Measurements from ENCODE around the gene OR5C1.

Gene OR5C1

GRCh38 chr9:122788831-122789230, at the start of gene OR5C1:
TSS of gene OR5C1 (plus strand) at chr9:122788933. CDS start at chr9:122788933, 0 bp downstream.
- Mint-ChIP-seq H3K4me1 (ENCODE audit: low read depth) (no peaks in the 10 kb centered on the region), H3K4me3 (no peak within 1 kb of the TSS), H3K27me3 (ENCODE audit: low read depth) (no peaks in the 10 kb centered on the region), H3K9me3 (no peaks in the 10 kb centered on the region), H3K36me3 (ENCODE audit: low read depth) (no peaks in the 10 kb centered on the region), H3K27ac (no peak within 1 kb of the TSS)

- Mint-ChIP-seq H3K9me3 (peaks cover 15% of the 10 kb centered on the region), H3K27ac (no peak within 1 kb of the TSS), H3K27me3 (ENCODE audit: low read depth) (no peaks in the 10 kb centered on the region), H3K4me1 (ENCODE audit: low read depth) (no peaks in the 10 kb centered on the region), H3K36me3 (ENCODE audit: low read depth) (no peaks in the 10 kb centered on the region), H3K4me3 (no peak within 1 kb of the TSS)
Measured at GRCh38 chr9:122742003-122742402, 46.7 kb upstream of the OR5C1 start, which contains the start of gene OR1L6. TSS of gene OR1L6 (plus strand) at chr9:122742303. CDS start at chr9:122749848, 7,545 bp downstream.

GRCh38 chr9:122754825-122755224, 33.9 kb upstream of the OR5C1 start:
- Mint-ChIP-seq H3K27ac (no peak overlapping the region), H3K27me3 (ENCODE audit: low read depth) (no peaks in the 10 kb centered on the region), H3K4me3 (no peak overlapping the region), H3K4me1 (ENCODE audit: low read depth) (no peaks in the 10 kb centered on the region), H3K36me3 (ENCODE audit: low read depth) (no peaks in the 10 kb centered on the region), H3K9me3 (peaks cover 28% of the 10 kb centered on the region)

GRCh38 chr9:122767817-122768216, 20.9 kb upstream of the OR5C1 start:
- H3K27me3 Mint-ChIP-seq (ENCODE audit: low read depth), result no peaks in the 10 kb centered on the region
- no peak overlapping the region for H3K4me3 Mint-ChIP-seq
- H3K36me3 Mint-ChIP-seq (ENCODE audit: low read depth), result no peaks in the 10 kb centered on the region
- H3K27ac Mint-ChIP-seq, result no peak overlapping the region
- no peaks in the 10 kb centered on the region for H3K4me1 Mint-ChIP-seq (ENCODE audit: low read depth)
- H3K9me3 Mint-ChIP-seq, result peaks cover 37% of the 10 kb centered on the region

GRCh38 chr9:122777052-122777451, 11.7 kb upstream of the OR5C1 start:
- no peak overlapping the region for H3K4me3 Mint-ChIP-seq
- no peak overlapping the region for H3K27ac Mint-ChIP-seq
- H3K9me3 Mint-ChIP-seq, result peaks cover 14% of the 10 kb centered on the region
- H3K4me1 Mint-ChIP-seq (ENCODE audit: low read depth), result no peaks in the 10 kb centered on the region
- H3K36me3 Mint-ChIP-seq (ENCODE audit: low read depth), result no peaks in the 10 kb centered on the region
- no peaks in the 10 kb centered on the region for H3K27me3 Mint-ChIP-seq (ENCODE audit: low read depth)

- Mint-ChIP-seq H3K27me3 (ENCODE audit: low read depth) (no peaks in the 10 kb centered on the region), H3K4me3 (no peak overlapping the region), H3K27ac (no peak overlapping the region), H3K36me3 (ENCODE audit: low read depth) (no peaks in the 10 kb centered on the region), H3K4me1 (ENCODE audit: low read depth) (no peaks in the 10 kb centered on the region), H3K9me3 (peaks cover 7% of the 10 kb centered on the region)
Measured at GRCh38 chr9:122777935-122778627, 10.7 kb upstream of the OR5C1 start.

GRCh38 chr9:122779181-122779580, 9.6 kb upstream of the OR5C1 start:
- H3K27ac Mint-ChIP-seq, result no peak overlapping the region
- H3K4me1 Mint-ChIP-seq (ENCODE audit: low read depth), result no peaks in the 10 kb centered on the region
- no peak overlapping the region for H3K4me3 Mint-ChIP-seq
- no peaks in the 10 kb centered on the region for H3K36me3 Mint-ChIP-seq (ENCODE audit: low read depth)
- no peaks in the 10 kb centered on the region for H3K9me3 Mint-ChIP-seq
- no peaks in the 10 kb centered on the region for H3K27me3 Mint-ChIP-seq (ENCODE audit: low read depth)

- Mint-ChIP-seq H3K4me1 (ENCODE audit: low read depth) (no peaks in the 10 kb centered on the region), H3K4me3 (no peak overlapping the region), H3K27ac (no peak overlapping the region), H3K9me3 (no peaks in the 10 kb centered on the region), H3K36me3 (ENCODE audit: low read depth) (no peaks in the 10 kb centered on the region), H3K27me3 (ENCODE audit: low read depth) (no peaks in the 10 kb centered on the region)
Measured at GRCh38 chr9:122780026-122780425, 8.7 kb upstream of the OR5C1 start.

- Mint-ChIP-seq H3K9me3 (no peaks in the 10 kb centered on the region), H3K4me3 (no peak overlapping the region), H3K36me3 (ENCODE audit: low read depth) (no peaks in the 10 kb centered on the region), H3K27me3 (ENCODE audit: low read depth) (no peaks in the 10 kb centered on the region), H3K27ac (no peak overlapping the region), H3K4me1 (ENCODE audit: low read depth) (no peaks in the 10 kb centered on the region)
Measured at GRCh38 chr9:122781671-122782070, 7.1 kb upstream of the OR5C1 start.

GRCh38 chr9:122785269-122785668, 3.5 kb upstream of the OR5C1 start:
- Mint-ChIP-seq H3K9me3 (no peaks in the 10 kb centered on the region), H3K27ac (no peak overlapping the region), H3K4me1 (ENCODE audit: low read depth) (no peaks in the 10 kb centered on the region), H3K4me3 (no peak overlapping the region), H3K36me3 (ENCODE audit: low read depth) (no peaks in the 10 kb centered on the region), H3K27me3 (ENCODE audit: low read depth) (no peaks in the 10 kb centered on the region)

- Mint-ChIP-seq H3K27ac (no peak overlapping the region), H3K27me3 (ENCODE audit: low read depth) (no peaks in the 10 kb centered on the region), H3K4me3 (no peak overlapping the region), H3K36me3 (ENCODE audit: low read depth) (no peaks in the 10 kb centered on the region), H3K4me1 (ENCODE audit: low read depth) (no peaks in the 10 kb centered on the region), H3K9me3 (no peaks in the 10 kb centered on the region)
Measured at GRCh38 chr9:122786338-122786737, 2.4 kb upstream of the OR5C1 start.

- Mint-ChIP-seq H3K27ac (no peak overlapping the region), H3K4me3 (no peak overlapping the region), H3K9me3 (no peaks in the 10 kb centered on the region), H3K4me1 (ENCODE audit: low read depth) (no peaks in the 10 kb centered on the region), H3K36me3 (ENCODE audit: low read depth) (no peaks in the 10 kb centered on the region), H3K27me3 (ENCODE audit: low read depth) (no peaks in the 10 kb centered on the region)
Measured at GRCh38 chr9:122789256-122790046, 718 bp downstream of the OR5C1 start.

- H3K9me3 Mint-ChIP-seq, result no peaks in the 10 kb centered on the region
- H3K27ac Mint-ChIP-seq, result no peak overlapping the region
- H3K36me3 Mint-ChIP-seq (ENCODE audit: low read depth), result no peaks in the 10 kb centered on the region
- no peaks in the 10 kb centered on the region for H3K4me1 Mint-ChIP-seq (ENCODE audit: low read depth)
- H3K4me3 Mint-ChIP-seq, result no peak overlapping the region
- no peaks in the 10 kb centered on the region for H3K27me3 Mint-ChIP-seq (ENCODE audit: low read depth)
Measured at GRCh38 chr9:122791872-122792669, 3.3 kb downstream of the OR5C1 start.

GRCh38 chr9:122797316-122798063, 8.8 kb downstream of the OR5C1 start:
- H3K36me3 Mint-ChIP-seq (ENCODE audit: low read depth), result no peaks in the 10 kb centered on the region
- H3K27me3 Mint-ChIP-seq (ENCODE audit: low read depth), result no peaks in the 10 kb centered on the region
- no peaks in the 10 kb centered on the region for H3K9me3 Mint-ChIP-seq
- H3K4me1 Mint-ChIP-seq (ENCODE audit: low read depth), result no peaks in the 10 kb centered on the region
- no peak overlapping the region for H3K27ac Mint-ChIP-seq
- H3K4me3 Mint-ChIP-seq, result no peak overlapping the region
